GM06990 (cell line): ENCODE measurements around the gene DHX35.

Source experiments
- DNase-seq: peaks from one replicate; pipeline ENCODE4 v3.0.0-alpha.2; 2011; ENCODE audit not compliant: insufficient read length; ENCODE audit errors: extremely low read depth
- H3K27me3 ChIP-seq: replicated peaks from 2 replicates; pipeline ENCODE4 v1.6.0; 2011; ENCODE audit warnings: low read length; ENCODE audit not compliant: control insufficient read depth, insufficient read depth
- H3K36me3 ChIP-seq: 2 replicates; pipeline ENCODE4 v1.5.1; 2011; ENCODE audit warnings: low read length; ENCODE audit not compliant: control insufficient read depth, insufficient read depth
- H3K4me3 ChIP-seq: replicated peaks from 2 replicates; pipeline ENCODE4 v1.5.1; 2011; ENCODE audit warnings: low read depth, mild to moderate bottlenecking, control low read depth, low read length
- TF ChIP-seq, protein P1 (sequence below): IDR thresholded peaks from 2 replicates; pipeline ENCODE4 v1.5.1; 2011; ENCODE audit warnings: low read length, control low read depth, mild to moderate bottlenecking, inconsistent platforms; ENCODE audit not compliant: insufficient read depth, poor library complexity, severe bottlenecking

DHX35 gene

DNA sequence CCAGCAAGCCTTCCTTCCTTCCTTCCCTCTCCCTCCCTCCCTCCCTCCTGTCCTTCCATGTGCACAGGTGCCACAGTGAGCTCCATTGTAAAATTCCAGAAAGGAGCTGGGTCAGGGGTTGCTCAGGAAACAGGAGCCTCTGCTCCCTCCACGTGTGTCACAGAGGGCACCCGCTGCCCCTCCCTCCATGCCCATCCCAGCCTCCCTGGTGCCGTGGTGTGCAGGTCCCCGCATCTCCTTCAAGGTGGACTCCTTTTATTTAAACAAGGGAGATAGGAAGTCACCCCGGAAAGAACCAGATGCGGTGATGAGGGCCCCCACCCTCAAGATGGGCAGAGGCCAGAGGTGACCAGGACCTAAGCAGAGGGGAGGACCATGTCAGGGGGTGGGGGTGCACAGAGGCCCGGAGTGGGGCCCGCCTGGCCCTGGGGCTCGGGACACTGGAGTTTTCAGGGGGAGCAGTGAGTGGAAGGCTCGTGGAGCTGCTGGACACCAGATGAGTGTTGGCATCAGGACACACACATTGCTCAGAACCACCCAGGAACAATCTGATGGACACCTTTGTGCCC is 85.4 kb downstream of the DHX35 start:
- no peak for DNase-seq
- Histone ChIP-seq H3K36me3 (peaks cover 5% of the 10 kb centered on the region), H3K27me3 (no peaks in the 10 kb centered on the region), H3K4me3 (no peak overlapping the region)
- TF ChIP-seq, protein P1, sequence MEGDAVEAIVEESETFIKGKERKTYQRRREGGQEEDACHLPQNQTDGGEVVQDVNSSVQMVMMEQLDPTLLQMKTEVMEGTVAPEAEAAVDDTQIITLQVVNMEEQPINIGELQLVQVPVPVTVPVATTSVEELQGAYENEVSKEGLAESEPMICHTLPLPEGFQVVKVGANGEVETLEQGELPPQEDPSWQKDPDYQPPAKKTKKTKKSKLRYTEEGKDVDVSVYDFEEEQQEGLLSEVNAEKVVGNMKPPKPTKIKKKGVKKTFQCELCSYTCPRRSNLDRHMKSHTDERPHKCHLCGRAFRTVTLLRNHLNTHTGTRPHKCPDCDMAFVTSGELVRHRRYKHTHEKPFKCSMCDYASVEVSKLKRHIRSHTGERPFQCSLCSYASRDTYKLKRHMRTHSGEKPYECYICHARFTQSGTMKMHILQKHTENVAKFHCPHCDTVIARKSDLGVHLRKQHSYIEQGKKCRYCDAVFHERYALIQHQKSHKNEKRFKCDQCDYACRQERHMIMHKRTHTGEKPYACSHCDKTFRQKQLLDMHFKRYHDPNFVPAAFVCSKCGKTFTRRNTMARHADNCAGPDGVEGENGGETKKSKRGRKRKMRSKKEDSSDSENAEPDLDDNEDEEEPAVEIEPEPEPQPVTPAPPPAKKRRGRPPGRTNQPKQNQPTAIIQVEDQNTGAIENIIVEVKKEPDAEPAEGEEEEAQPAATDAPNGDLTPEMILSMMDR, result no peak

DNA sequence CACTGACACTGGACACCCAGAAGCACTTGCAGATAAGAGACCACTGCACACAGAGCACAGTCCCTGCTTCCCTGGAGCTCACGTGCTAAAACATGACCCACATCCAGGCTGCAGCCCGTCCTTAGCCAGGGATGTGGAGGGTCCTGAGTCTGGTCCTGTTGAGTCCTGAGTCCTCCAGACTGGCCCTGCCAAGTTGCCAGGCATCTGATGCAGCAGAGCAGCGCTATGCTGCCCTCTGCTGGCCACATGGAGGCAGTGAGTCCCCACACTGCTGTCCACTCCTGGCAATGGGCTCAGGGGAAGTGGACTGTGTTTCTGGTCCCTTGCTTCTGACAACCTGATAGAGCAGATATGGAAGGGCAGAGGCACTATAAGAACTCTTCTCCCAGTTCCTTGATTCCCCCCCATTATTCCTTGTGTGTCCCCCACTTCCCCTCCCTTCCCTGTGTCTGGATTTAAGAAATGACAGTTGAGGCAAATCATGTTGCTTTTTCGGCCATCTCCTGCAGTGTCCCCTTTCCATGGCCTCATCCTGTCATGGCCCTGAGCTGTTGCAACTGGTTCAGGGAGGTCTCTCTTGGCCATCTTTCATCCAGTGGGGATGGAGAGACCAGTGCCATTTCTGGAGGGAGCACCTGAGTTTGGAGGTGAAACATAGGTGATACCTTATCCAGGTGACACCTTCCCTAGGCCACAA is 86.0 kb downstream of the DHX35 start:
- peak; percentile 67 for DNase-seq
- TF ChIP-seq, protein P1, result peak; percentile 98
- H3K4me3 ChIP-seq, result no peak overlapping the region
- no peaks in the 10 kb centered on the region; the same call in 1 of the 2 replicates for H3K36me3 ChIP-seq
- H3K27me3 ChIP-seq, result no peaks in the 10 kb centered on the region

DNA sequence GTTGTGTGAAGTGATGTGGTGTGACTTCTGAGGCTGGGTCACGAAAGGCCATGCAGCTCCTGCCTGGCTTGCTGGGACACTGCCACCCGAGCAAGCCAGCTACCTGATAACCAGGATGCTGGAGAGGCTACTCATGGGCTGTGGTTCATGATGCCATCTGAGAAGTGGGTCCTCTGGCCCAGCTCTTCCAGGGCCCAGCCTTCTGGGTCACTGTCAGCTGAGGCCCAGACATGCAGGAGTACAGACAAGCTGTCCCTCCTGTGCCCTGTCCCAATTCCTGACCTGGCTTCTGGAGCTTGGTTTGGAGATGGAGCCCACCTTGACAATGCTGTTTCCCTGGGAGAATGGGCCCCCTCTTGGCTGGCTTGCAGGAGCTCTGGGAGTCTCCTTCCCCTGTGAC is 87.0 kb downstream of the DHX35 start:
- no peaks in the 10 kb centered on the region for H3K27me3 ChIP-seq
- no peak overlapping the region for H3K4me3 ChIP-seq
- H3K36me3 ChIP-seq, result no peaks in the 10 kb centered on the region; the same call in 1 of the 2 replicates
- DNase-seq, result no peak
- TF ChIP-seq, protein P1, result no peak

DNA sequence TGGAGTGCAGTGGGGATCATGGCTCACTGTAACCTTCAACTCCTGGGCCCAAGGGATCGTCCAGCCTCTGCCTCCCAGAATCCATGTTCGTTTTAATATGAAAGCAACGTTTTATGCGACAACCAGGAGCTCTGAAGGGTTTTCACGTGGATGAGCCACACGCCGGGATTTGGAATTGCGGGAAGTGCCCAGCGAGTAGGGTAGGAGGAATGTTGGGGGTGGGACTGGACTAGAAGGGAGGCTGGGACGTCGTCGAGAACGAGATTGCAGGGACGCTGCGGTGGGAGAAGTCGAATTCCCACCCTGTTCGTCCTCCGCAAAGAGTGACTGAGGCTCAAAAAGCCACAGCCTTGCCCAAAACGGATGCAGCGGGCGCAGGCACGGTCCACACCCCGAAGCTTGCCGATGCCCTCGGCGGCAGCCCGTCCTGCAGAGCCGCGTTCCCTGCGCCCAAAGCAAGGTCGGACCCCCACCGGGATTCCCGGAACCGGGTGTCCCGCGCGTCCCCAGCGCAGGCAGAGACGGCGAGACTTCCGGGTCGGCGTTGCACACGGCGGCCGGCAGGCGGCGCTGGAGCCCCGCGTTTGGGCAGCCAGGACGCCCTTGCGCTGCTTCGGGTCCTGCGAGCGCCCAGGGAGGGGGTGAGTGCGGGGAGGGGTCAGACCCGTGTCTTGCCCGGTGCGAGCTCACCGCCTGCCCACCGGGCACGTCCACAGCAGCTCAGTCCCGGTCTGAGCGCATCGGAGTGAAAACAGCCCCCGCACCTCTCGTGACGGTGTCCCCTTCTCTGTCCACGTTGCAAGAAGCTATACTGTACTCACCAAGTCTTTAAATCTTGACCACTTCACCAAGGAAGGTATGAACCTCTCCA is 87.8 kb downstream of the DHX35 start:
- TF ChIP-seq, protein P1, result peak; percentile 95
- Histone ChIP-seq H3K4me3 (peak overlapping the region; percentile 80), H3K27me3 (no peaks in the 10 kb centered on the region), H3K36me3 (no peaks in the 10 kb centered on the region; the same call in 1 of the 2 replicates)
- peak; percentile 88 for DNase-seq

DNA sequence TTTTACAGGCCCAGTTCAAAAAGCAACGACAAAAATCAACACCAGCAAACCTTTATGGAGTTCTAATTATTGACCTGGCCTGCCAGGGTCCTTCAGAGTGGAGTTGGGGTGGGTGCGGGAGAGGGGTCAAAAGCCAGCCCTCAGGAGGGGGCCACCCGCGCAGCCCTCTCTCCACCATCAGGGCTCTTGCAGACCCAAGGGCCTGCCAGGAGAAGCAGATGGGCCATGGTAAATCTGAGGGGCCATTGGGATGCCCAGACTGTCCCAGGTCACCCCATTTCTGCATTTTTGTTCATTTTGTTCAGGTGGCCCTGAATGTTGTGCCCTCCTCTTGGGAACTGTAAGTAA is 88.4 kb downstream of the DHX35 start:
- Histone ChIP-seq H3K27me3 (no peaks in the 10 kb centered on the region), H3K4me3 (peak overlapping the region; percentile 80; the same call in 1 of the 2 replicates), H3K36me3 (no peaks in the 10 kb centered on the region)
- no peak for DNase-seq
- TF ChIP-seq, protein P1, result no peak
